GM10266 (cell line): Measurements from ENCODE around the gene PPFIBP2.

ENCODE experiments used
- DNase-seq: peaks from one replicate; pipeline ENCODE4 v3.0.0; 2012; ENCODE audit errors: extremely low spot score
- CTCF ChIP-seq: IDR thresholded peaks from 2 replicates; pipeline ENCODE4 v1.5.1; 2012; ENCODE audit warnings: mild to moderate bottlenecking, low read depth; ENCODE audit not compliant: control insufficient read depth, insufficient read depth; ENCODE audit errors: missing control alignments

The PPFIBP2 gene

DNA sequence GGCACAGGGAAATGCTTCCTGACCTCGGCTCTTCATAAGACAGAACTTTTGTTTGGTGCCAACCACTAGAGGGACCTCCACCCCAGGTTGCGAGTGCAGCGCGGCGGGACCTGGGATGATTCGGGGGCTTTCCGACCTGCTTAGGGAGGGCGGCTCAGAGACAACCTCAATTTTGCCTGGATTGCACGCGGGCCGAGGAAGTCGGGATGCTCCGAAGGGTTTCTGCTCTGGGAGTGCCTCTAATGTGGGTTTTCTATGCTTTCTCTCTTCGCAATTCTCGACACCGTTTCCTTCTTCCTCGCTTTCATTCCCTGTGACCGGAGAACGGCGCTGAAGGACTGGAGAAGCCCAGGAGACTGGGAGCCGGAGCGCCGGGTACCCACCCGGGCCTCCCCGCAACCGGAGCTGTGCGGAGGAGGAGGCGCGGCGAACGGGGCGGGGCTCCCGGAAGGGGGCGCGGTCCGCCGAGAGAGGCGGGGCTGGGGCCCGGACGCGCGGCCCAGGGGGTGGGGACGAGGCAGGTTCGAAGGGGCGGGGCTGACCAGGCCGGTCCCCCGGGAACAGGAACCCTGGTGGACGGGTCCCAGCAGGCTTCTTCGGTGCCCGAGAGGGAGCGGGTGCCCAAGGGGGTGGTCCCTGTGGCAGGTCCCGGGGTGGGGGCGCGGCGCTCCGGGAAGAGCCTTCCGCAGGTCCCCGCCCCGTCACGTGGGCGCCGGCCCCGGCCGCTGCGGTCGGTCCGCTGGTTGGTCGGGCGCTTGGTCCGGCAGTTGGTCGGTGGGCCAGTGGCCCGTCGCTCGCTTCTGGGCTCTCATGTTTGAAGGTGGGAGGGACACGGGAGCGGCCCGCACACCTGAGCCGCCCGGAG, at the start of gene PPFIBP2:
Gene PPFIBP2 (plus strand): TSS at position 766 of the 865 bp plus-strand sequence. CDS start 35,477 bp downstream, outside the sequence.
- TF ChIP-seq CTCF, result peak; percentile 68
- DNase-seq, result peak; percentile 92

DNA sequence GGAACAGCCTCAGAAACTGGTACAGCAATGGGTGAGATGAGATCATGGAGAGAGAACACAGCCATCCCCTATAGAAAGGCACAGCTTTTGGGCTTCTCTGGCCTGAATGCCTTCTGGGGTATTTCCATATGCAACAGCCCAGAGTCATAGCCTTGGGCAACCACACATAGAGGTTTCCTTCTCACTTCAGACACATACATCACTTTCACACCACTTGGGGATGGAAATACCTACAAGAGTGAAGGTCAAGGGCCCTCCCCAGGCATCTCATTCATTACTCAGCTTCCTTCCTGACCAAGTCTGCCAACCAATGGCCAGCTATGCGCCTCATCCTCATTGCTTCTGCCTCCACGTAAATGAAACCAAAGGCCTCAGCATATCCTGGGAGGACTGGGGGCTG, 46.1 kb upstream of the PPFIBP2 start:
- TF ChIP-seq CTCF, result no peak
- DNase-seq, result peak; percentile 30

- DNase-seq, result no peak
- no peak for TF ChIP-seq CTCF
Observed at GRCh38 chr11:7469351-7469865, 44.4 kb upstream of the PPFIBP2 start.

DNA sequence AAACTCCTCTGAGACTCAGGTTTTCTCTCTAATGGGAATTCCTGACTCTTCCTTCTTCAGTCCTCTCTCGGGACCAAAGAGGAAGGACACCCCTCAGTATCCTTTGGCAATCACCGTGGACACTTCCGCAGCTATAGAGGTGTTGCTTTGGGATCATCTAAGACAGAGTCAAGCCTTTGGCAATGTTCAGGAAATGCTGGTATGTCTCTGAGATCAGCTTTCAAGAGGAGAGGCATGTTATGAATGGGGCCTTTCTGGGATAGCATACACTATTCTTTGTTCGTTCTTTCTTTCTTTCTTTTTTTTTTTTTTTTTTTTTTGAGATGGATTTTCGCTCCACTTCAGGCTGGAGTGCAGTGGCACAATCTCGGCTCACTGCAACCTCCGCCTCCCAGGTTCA, 42.7 kb upstream of the PPFIBP2 start:
- TF ChIP-seq CTCF, result no peak
- DNase-seq, result no peak

- no peak for TF ChIP-seq CTCF
- peak; percentile 46 for DNase-seq
Observed at GRCh38 chr11:7473717-7474116, 40.1 kb upstream of the PPFIBP2 start.

GRCh38 chr11:7480113-7480512, 33.7 kb upstream of the PPFIBP2 start:
- no peak for DNase-seq
- no peak for TF ChIP-seq CTCF

DNA sequence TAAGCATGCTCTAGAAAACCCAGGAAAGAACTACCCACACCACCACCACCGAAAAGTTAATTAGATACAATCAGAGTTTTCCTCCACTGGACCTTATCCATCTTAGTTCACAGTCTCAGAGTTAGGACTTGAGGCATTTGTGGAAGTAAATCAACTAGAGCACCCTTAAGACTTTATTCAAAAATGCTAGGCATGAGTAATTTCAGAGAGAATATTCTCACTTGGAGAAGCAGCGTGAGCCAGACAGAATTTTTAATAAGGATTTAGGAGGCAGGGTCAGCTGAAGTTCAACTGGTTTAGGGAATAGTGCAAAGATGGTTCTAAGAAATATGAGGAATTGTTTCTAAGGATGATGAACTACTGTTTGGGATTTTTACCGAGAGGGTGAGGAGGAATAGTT, 29.7 kb upstream of the PPFIBP2 start:
- TF ChIP-seq CTCF, result no peak
- DNase-seq, result no peak
